ENCODE measurements around the gene ATP5ME.

- TF ChIP-seq CTCF (IDR thresholded peaks at IDR 0.05) (no peak), POLR2A (IDR thresholded peaks at IDR 0.05) (no peak)
Observed at GRCh38 chr4:661231-661630, 12.8 kb downstream of the ATP5ME start.
